GM12878 (cell line): Measurements from ENCODE around the gene RRAGD. TPM values are rescaled to one million over a fixed set of nuclear protein-coding genes. Genes with fewer than 3 reads are reported as not detected.

Experiments
- ATAC-seq: fragments of 200-7000 bp; cut with Tn5 transposase; 3 replicates; pipeline ENCODE4 v1.9.1; 2020; ENCODE audit warnings: mild to moderate bottlenecking, moderate library complexity
- BruUV-seq: library from RNA; stranded (reverse); fragments of 400-500 nt; replicated peaks from 2 replicates; lab custom pipeline; 2021; lab: Mats Ljungman, UMichigan
- CTCF ChIA-PET: fragments of 300-600 bp; sonication (Branson Sonifier 250); formaldehyde crosslinking; extraction: SDS; loops from one replicate; lab custom pipeline; 2021; ENCODE audit warnings: inconsistent platforms; lab: Yijun Ruan, JAX
- POLR2A ChIA-PET: fragments of 350-600 bp; formaldehyde crosslinking; extraction: SDS; loops from one replicate; lab custom pipeline; 2021; ENCODE audit warnings: inconsistent platforms; lab: Charles Lee
- RAD21 ChIA-PET: fragments of 300-600 bp; sonication (Branson Sonifier 250); formaldehyde crosslinking; loops from one replicate; lab custom pipeline; 2023; ENCODE audit warnings: antibody characterized with exemption; ENCODE audit not compliant: unreplicated experiment; lab: Charles Lee
- SMC1A ChIA-PET: fragments of 300-600 bp; sonication (Branson Sonifier 250); formaldehyde crosslinking; loops from one replicate; lab custom pipeline; 2023; ENCODE audit not compliant: unreplicated experiment, uncharacterized antibody; lab: Charles Lee
- DNase-seq: peaks from one replicate; pipeline ENCODE4 v3.0.0-alpha.2; 2011; ENCODE audit warnings: low read depth, low spot score
- FAIRE-seq: peaks from 3 replicates; lab custom pipeline; 2011; peaks lifted over from hg19 to GRCh38; lab: Jason Lieb, UNC
- H2AFZ ChIP-seq: 2 replicates; pipeline ENCODE4 v1.6.0; 2011; ENCODE audit warnings: low read depth, low read length, control low read depth; ENCODE audit not compliant: control insufficient read depth
- H3K27ac ChIP-seq: 2 replicates; pipeline ENCODE4 v1.5.1; 2011; ENCODE audit warnings: control low read depth; ENCODE audit not compliant: control insufficient read depth, insufficient read depth
- H3K27me3 ChIP-seq, 2 experiments: replicated peaks in 1 of 2; 2 replicates each; pipeline versions ENCODE4 v1.6.0 to v1.6.1; 2011; ENCODE audit warnings: low read length in 1 of 2; ENCODE audit not compliant: control insufficient read depth in 2 of 2, insufficient read depth in 2 of 2
- H3K36me3 ChIP-seq, 2 experiments: 2 replicates each; pipeline ENCODE4 v1.5.1; 2011; ENCODE audit warnings: low read length in 1 of 2; ENCODE audit not compliant: control insufficient read depth in 2 of 2, insufficient read depth in 2 of 2
- H3K4me1 ChIP-seq: 2 replicates; pipeline ENCODE4 v1.6.1; 2011; ENCODE audit warnings: mild to moderate bottlenecking, low read length, moderate library complexity, mixed read lengths; ENCODE audit not compliant: control insufficient read depth, insufficient read depth
- H3K4me2 ChIP-seq: 2 replicates; pipeline ENCODE4 v1.6.0; 2011; ENCODE audit warnings: control low read depth; ENCODE audit not compliant: control insufficient read depth, insufficient read depth
- H3K4me3 ChIP-seq: fragments of 200-600 bp; sonication (generic); 2 replicates; pipeline ENCODE4 v1.5.1; 2016
- H3K79me2 ChIP-seq: 2 replicates; pipeline ENCODE4 v1.6.0; 2011; ENCODE audit warnings: low read length; ENCODE audit not compliant: control insufficient read depth, insufficient read depth
- H3K9ac ChIP-seq: 2 replicates; pipeline ENCODE4 v1.8.0; 2011; ENCODE audit warnings: low read length, control low read depth, mixed read lengths; ENCODE audit not compliant: control insufficient read depth, insufficient read depth
- H3K9me3 ChIP-seq: replicated peaks from 3 replicates; pipeline ENCODE4 v1.5.1; 2011; ENCODE audit warnings: mild to moderate bottlenecking, low read length; ENCODE audit not compliant: control insufficient read depth, insufficient read depth
- H4K20me1 ChIP-seq: 2 replicates; pipeline ENCODE4 v1.6.0; 2011; ENCODE audit not compliant: control insufficient read depth, insufficient read depth
- BCL11A ChIP-seq: IDR thresholded peaks from 2 replicates; pipeline ENCODE4 v1.6.1; 2011; ENCODE audit warnings: low read depth, low read length
- CREM ChIP-seq: IDR thresholded peaks from 2 replicates; pipeline ENCODE4 v1.6.1; 2014; ENCODE audit warnings: antibody characterized with exemption, low read depth
- CTCF ChIP-seq, 3 experiments: IDR thresholded peaks in 2 of 3; conservative IDR thresholded peaks in 1 of 3; 2 replicates each; pipeline ENCODE4 v1.5.1; 2011; ENCODE audit warnings: low read depth in 3 of 3, low read length in 3 of 3, mild to moderate bottlenecking in 3 of 3, control low read depth in 2 of 3, moderate library complexity in 2 of 3, inconsistent platforms in 1 of 3, mixed read lengths in 1 of 3; ENCODE audit not compliant: control insufficient read depth in 2 of 3, insufficient read depth in 1 of 3; ENCODE audit errors: extremely low read depth in 1 of 3
- HSF1 ChIP-seq: fragments of 150-350 bp; IDR thresholded peaks from 2 replicates; pipeline ENCODE4 v1.6.1; 2014; ENCODE audit warnings: mild to moderate bottlenecking, low read depth, low read length
- NFYA ChIP-seq: IDR thresholded peaks from 2 replicates; pipeline ENCODE4 v1.6.1; 2011; ENCODE audit warnings: low read depth, mild to moderate bottlenecking, low read length, improper control_type of control experiment, borderline replicate concordance
- RFX5 ChIP-seq: IDR thresholded peaks from 2 replicates; pipeline ENCODE4 v1.6.1; 2011; ENCODE audit warnings: low read depth, low read length, improper control_type of control experiment
- SMARCA5 ChIP-seq: fragments of 450-650 bp; IDR thresholded peaks from 2 replicates; pipeline ENCODE4 v1.6.1; 2017; ENCODE audit warnings: mild to moderate bottlenecking
- WGBS: methylation state at CpG from one replicate; pipeline ENCODE4 v1.1.6; 2016; ENCODE audit warnings: low lambda C conversion rate; ENCODE audit not compliant: insufficient replicate concordance, insufficient coverage; ENCODE audit errors: missing lambda C conversion rate; 5-methylcytosine and 5-hydroxymethylcytosine counted together
- in situ Hi-C: fragments of 300-500 bp; cut with MboI; formaldehyde crosslinking; loops from 9 replicates; pipeline ENCODE4 v1.14.3; 2018; ENCODE audit warnings: mixed read lengths
- intact Hi-C: fragments of 100-400 bp; cut with micrococcal nuclease; formaldehyde crosslinking; loops from one replicate; pipeline ENCODE4 v1.14.2; 2022; ENCODE audit not compliant: unreplicated experiment
- polyA plus RNA-seq, 11 experiments: library from polyadenylated mRNA; depleted of rRNA in 4 of 11; unstranded in 6 of 11; stranded (reverse) in 5 of 11; fragments of >200 nt; fragmentation: Nextera tagmentation in 4 of 11; fragmentation: Illumina TruSeq in 1 of 11; extraction: Ambion mirVana in 4 of 11; extraction: Trizol in 1 of 11; gene quantifications; 1 replicate in 1 of 11; 2 replicates in 10 of 11; pipeline versions ENCODE4 v1.2.1 to v1.2.3, GENCODE V29; 2011 to 2016; ENCODE audit warnings: inconsistent platforms in 2 of 11, missing spikeins in 2 of 11, low read depth in 1 of 11
- total RNA-seq, 4 experiments: library from RNA; depleted of rRNA in 3 of 4; stranded (reverse); fragments of >200 nt in 3 of 4; fragmentation: Illumina TruSeq in 1 of 4; extraction: Trizol in 1 of 4; gene quantifications; 2 replicates each; pipeline versions ENCODE4 v1.2.1 to v1.2.3, GENCODE V29; 2013 to 2021

RRAGD gene
- total and polyA plus RNA-seq, 10 of the 15 experiments (the other 5 are each of a cell fraction or from before 2014, with no cell fraction given): 4.6 to 17.4 (median 8.5) TPM

GRCh38 chr6:89371849-89372505 lies 40.1 kb downstream of the RRAGD start (continued):
- TF ChIP-seq RFX5 (peak; percentile 43; the same call in 1 of the 2 replicates), SMARCA5 (peak; percentile 93; the same call in 1 of the 2 replicates), CREM (no peak), HSF1 (0 out of 2 replicates have a peak, but pooled peaks have one; percentile 73), NFYA (no peak)

GRCh38 chr6:89368999-89369398 lies 43.1 kb downstream of the RRAGD start:
- no peak for ATAC-seq
- H3K4me1 ChIP-seq: peaks cover 26% of the 10 kb centered on the region
- CTCF ChIA-PET: interaction anchor here (0.9 to 11.4 kb wide), 16 partner anchors 8 to 386 kb away, joined by 3 to 260 read pairs (median 4); partner anchors contain the start of genes GABRR2 and UBE2J1
- H3K4me3 ChIP-seq: no peak overlapping the region
- no peak overlapping the region for H2AFZ ChIP-seq
- FAIRE-seq: no peak
- POLR2A ChIA-PET: no interaction called here
- in situ Hi-C loops (no loop called here), intact Hi-C loops (loop anchor here (1.0 to 2.0 kb wide), 2 partner anchors 64 to 241 kb away; partner anchors contain the start of gene ANKRD6)
- no peaks in the 10 kb centered on the region for H3K27me3 ChIP-seq
- no peak overlapping the region for H3K9ac ChIP-seq
- no TSS peak for BruUV-seq
- no peak for DNase-seq
- no peaks in the 10 kb centered on the region for H3K36me3 ChIP-seq
- H3K9me3 ChIP-seq: no peaks in the 10 kb centered on the region
- no peaks in the 10 kb centered on the region for H4K20me1 ChIP-seq
- WGBS: 68% methylated on average over 7 of the region's 7 CpGs
- no peak overlapping the region for H3K4me2 ChIP-seq
- no peaks in the 10 kb centered on the region for H3K79me2 ChIP-seq
- RAD21 ChIA-PET: interaction anchor here (0.9 to 11.8 kb wide), 2 partner anchors 18 to 71 kb away, joined by 3 to 187 read pairs; partner anchors contain the start of gene UBE2J1
- no peak overlapping the region for H3K27ac ChIP-seq
- SMC1A ChIA-PET: interaction anchor here (0.9 to 11.9 kb wide), 8 partner anchors 17 to 386 kb away, joined by 3 to 252 read pairs (median 6); partner anchors contain the start of gene UBE2J1
- TF ChIP-seq BCL11A (no peak), CTCF (IDR thresholded peaks at IDR 0.05 in 2 of 3, conservative IDR thresholded peaks at IDR 0.05 in 1 of 3; ENCODE audit: control insufficient read depth in 2 of 3, extremely low read depth in 1 of 3, insufficient read depth in 1 of 3, low read depth in 3 of 3, low read length in 3 of 3) (peak in 2 of 3 experiments; percentile 12 to 35; a peak in 3 of 6 replicates)
